EH (cell line): ENCODE measurements around the gene NPM3.
A peak's percentile ranks its signal among the peaks of the same experiment; 100 is the strongest.
"Not testable (repeated sequence)": the region's sequence is repeated elsewhere in the genome, so short reads cannot be mapped to it uniquely, and the experiment has no call there.

Experiments
- DNase-seq: peaks from one replicate; pipeline ENCODE4 v3.0.0-alpha.2; 2015; ENCODE audit warnings: low read depth

NPM3 gene

GRCh38 chr10:101803511-101803910 lies 20.3 kb upstream of the NPM3 start:
- DNase-seq: peak; percentile 32

GRCh38 chr10:101797403-101798059 lies 14.3 kb upstream of the NPM3 start:
- no peak for DNase-seq

- no peak for DNase-seq
These were observed 10.3 kb upstream of the NPM3 start for GRCh38 chr10:101793526-101793925.

GRCh38 chr10:101789686-101790085 lies 6.4 kb upstream of the NPM3 start:
- no peak for DNase-seq

GRCh38 chr10:101789231-101789630 lies 6.0 kb upstream of the NPM3 start:
- DNase-seq: not testable (repeated sequence)

- DNase-seq: no peak
These were observed 2.6 kb upstream of the NPM3 start for GRCh38 chr10:101785801-101786200.

- DNase-seq: no peak
These were observed 1.3 kb upstream of the NPM3 start for GRCh38 chr10:101784558-101784957.

- no peak for DNase-seq
These were observed 481 bp upstream of the NPM3 start for GRCh38 chr10:101783736-101784118.

- DNase-seq: no peak
These were observed 1.0 kb downstream of the NPM3 start for GRCh38 chr10:101781984-101782810.

GRCh38 chr10:101781655-101781983 lies 1.6 kb downstream of the NPM3 start:
- DNase-seq: no peak

GRCh38 chr10:101780818-101781654 lies 2.2 kb downstream of the NPM3 start:
- peak; percentile 71 for DNase-seq

GRCh38 chr10:101780187-101780817 lies 2.9 kb downstream of the NPM3 start:
- DNase-seq: no peak

GRCh38 chr10:101779544-101780186 lies 3.6 kb downstream of the NPM3 start:
- peak; percentile 67 for DNase-seq

- DNase-seq: no peak
These were observed 4.3 kb downstream of the NPM3 start for GRCh38 chr10:101778781-101779543.

GRCh38 chr10:101778151-101778780 lies 5.0 kb downstream of the NPM3 start:
- DNase-seq: no peak

- no peak for DNase-seq
These were observed 5.6 kb downstream of the NPM3 start for GRCh38 chr10:101777619-101778145.

GRCh38 chr10:101776161-101776817 lies 7.0 kb downstream of the NPM3 start:
- DNase-seq: no peak

GRCh38 chr10:101775273-101776160 lies 7.7 kb downstream of the NPM3 start, which contains the start of gene FGF8:
FGF8 (minus strand) TSS chr10:101776114; CDS start chr10:101775900, 214 bp downstream.
- no peak for DNase-seq
